ENCODE results near the gene ANK2.

Gene ANK2

DNA sequence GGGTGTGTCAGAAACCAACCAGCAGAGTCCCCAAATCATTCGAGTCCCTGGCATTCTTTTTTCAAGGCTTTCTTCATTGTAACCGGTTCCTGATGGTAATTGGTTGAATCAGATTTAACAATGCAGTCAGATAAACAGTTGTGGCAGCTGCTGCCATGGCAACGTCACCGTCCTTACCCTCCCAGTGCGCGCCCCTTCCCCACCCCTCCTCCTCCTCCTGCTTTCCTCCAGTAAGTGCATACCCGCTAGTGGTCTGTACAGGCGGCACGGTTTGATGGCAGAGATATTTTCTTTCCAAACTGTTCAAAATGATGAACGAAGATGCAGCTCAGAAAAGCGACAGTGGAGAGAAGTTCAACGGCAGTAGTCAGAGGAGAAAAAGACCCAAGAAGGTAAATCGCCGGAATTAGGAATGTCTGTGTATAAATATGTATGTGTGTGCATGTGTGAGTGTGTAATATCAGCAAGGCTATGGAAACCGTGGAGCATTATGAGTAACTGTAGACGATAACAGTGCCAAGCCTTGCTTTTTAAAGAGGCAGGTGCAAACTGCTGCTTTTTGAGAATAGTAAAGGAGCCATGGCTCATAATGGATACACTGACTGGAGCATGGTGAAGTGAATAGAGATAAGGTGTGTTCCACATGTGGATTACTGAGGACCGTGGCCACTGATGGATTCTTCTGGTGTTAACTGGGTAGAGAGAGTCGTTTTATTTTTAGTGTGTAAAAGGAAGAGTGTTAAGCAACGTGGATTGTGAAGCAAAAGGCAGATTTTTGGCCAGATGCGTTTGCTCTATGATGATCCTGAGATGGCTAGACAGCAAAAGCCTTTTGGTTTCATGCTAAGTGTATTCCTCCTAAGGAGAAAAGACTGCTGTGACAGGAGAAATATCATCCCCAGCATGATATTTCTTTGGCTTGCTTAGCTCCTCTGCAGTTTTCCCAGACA, at the start of gene ANK2:
Gene ANK2 (plus strand): TSS at position 233 of the 950 bp plus-strand sequence. CDS start 76 bp downstream, at position 309.
- in situ Hi-C loops (cut with HindIII; ENCODE audit: low pct_unique_long_range_greater_than_20kb, low sequenced_read_pairs), result no loop called here
- TF ChIP-seq JUND (IDR thresholded peaks at IDR 0.05; ENCODE audit: low read depth), result no peak

DNA sequence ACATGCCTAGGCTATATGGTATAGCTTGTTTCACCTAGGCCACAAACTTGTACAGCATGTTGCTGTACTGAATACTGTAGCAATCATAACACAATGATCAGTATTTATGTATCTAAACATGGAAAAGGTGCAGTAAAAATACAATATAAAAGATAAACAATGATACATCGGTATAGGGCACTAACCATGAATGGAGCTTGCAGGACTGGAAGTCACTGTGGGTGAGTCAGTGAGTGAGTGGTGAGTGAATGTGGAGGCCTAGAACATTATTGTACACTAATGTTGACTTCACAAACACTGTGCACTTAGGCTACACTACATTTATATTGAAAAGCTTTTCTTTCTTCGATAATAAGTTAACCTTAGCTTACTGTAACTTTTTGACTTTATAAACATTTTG, 45.6 kb upstream of the ANK2 start:
- in situ Hi-C loops (cut with HindIII; ENCODE audit: low pct_unique_long_range_greater_than_20kb, low sequenced_read_pairs), result no loop called here
- no peak for TF ChIP-seq JUND (IDR thresholded peaks at IDR 0.05; ENCODE audit: low read depth)
- DNase-seq (ENCODE audit: low read depth in 1 of 2, low spot score in 1 of 2), result no peak

More for the DNA sequence above, at the start of gene ANK2:
- DNase-seq (ENCODE audit: low read depth in 1 of 2, low spot score in 1 of 2), result no peak

DNA sequence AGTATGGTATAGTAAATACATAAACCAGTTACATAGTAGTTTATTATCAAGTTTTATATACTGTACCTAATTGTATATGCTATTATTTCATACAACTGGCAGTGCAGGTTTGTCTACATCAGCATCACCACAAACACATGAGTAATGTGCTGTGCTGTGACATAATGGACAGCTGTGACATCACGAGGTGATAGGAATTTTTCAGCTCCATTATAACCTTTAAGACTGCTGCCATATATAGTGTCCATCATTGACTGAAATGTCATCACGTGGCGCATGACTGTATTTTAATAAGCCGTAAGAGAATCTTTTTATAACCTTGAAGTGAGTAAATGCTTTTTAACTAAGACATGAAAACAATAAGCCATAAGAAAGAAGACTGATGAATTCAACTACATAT, 44.8 kb upstream of the ANK2 start:
- in situ Hi-C loops (cut with HindIII; ENCODE audit: low pct_unique_long_range_greater_than_20kb, low sequenced_read_pairs), result no loop called here
- TF ChIP-seq JUND (IDR thresholded peaks at IDR 0.05; ENCODE audit: low read depth), result no peak
- DNase-seq (ENCODE audit: low read depth in 1 of 2, low spot score in 1 of 2), result no peak

DNA sequence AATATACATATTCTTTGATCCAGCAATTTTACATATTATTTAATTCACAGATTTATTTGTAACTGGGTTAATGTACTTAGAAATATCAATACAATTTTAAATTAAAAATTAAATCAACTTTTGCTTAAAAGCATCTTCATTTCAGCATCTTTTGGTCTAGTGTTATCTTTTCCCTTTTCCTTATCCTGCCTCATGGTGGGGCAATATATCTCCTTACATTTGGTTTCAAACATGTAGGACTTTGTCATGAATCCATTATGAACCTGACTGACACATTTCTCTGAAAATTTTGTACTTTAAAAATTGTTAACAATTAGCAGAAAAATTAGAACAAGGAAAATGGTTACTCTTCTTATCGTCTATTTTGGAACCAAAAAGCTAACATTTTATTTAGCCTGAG, 42.8 kb upstream of the ANK2 start:
- no peak for DNase-seq (ENCODE audit: low read depth in 1 of 2, low spot score in 1 of 2)
- in situ Hi-C loops (cut with HindIII; ENCODE audit: low pct_unique_long_range_greater_than_20kb, low sequenced_read_pairs), result no loop called here
- no peak for TF ChIP-seq JUND (IDR thresholded peaks at IDR 0.05; ENCODE audit: low read depth)

DNA sequence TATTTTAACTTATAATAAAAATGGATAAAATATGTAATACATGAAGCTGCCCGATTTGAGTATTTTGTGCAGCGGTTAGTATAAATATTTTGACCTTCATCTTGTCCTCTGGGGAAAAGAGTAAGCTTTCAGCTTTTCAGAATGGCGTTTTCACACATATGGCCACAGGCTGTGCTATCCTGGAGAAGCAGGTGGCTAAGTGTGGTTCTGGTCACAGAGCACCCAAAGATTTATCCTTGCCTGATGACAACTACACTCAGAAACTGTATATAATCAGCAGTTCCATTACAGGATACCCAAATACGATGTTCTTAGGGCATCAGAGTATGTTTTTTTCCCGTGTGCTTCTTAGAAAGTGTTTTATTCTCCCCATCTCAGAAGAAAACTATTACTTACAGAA, 42.3 kb upstream of the ANK2 start:
- in situ Hi-C loops (cut with HindIII; ENCODE audit: low pct_unique_long_range_greater_than_20kb, low sequenced_read_pairs), result no loop called here
- DNase-seq (ENCODE audit: low read depth in 1 of 2, low spot score in 1 of 2), result no peak
- TF ChIP-seq JUND (IDR thresholded peaks at IDR 0.05; ENCODE audit: low read depth), result no peak

DNA sequence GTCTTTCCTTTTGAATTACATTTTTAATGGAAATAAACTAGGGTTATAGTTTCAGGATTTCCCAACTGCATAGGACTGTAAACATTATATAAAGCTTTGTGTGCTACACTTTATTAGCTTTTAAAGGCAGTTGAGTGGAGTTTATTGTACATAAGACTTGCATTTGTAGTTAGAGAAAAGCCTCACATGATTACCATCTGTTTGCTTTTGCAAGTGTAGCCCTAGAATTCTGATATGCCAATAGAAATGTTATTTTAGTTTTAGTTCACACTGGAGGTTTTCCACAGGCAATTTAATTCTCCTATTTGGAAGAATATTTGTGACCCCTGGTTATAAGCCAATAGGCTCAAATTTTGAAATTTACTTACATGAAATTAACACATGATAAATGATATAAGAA, 41.3 kb upstream of the ANK2 start:
- TF ChIP-seq JUND (IDR thresholded peaks at IDR 0.05; ENCODE audit: low read depth), result no peak
- DNase-seq (ENCODE audit: low read depth in 1 of 2, low spot score in 1 of 2), result no peak
- in situ Hi-C loops (cut with HindIII; ENCODE audit: low pct_unique_long_range_greater_than_20kb, low sequenced_read_pairs), result no loop called here

DNA sequence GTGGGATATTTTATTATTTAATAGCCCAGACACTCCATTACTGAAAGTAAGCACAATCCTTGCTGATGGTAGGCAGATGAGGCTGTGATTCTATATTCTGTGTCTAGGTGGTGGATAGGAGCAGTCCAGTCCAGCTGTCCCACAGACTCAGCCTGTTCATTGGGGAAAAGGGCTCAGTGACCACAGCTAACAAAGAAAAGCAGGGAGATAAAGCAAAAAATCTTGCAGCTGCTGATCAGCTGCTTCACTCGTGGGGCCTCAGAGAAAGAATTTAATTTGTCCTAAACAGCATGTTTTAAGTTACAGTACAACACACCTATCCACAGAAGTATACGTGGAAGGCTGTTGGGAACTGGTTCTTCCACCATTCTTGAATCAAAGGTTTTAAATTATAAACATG, 40.7 kb upstream of the ANK2 start:
- DNase-seq (ENCODE audit: low read depth in 1 of 2, low spot score in 1 of 2), result no peak
- no peak for TF ChIP-seq JUND (IDR thresholded peaks at IDR 0.05; ENCODE audit: low read depth)
- in situ Hi-C loops (cut with HindIII; ENCODE audit: low pct_unique_long_range_greater_than_20kb, low sequenced_read_pairs), result no loop called here

DNA sequence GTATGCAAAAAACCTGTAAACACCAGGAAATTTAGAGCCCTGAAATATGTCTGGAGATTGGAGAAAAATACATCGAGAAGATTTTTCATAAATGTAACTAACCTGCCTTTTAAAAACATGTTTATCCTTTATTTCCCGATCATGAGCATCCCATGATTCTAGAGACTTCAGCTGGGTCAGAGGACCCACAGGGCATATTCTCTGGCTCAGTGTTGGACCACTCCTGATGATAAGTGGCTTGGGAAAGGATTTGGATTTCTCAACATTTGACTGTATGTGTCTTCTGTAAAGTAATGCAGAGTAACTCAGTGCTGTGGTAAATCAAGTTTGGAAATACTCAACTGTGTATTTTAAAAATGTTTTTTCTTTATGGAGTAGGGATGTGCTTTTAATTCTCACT, 40.0 kb upstream of the ANK2 start:
- in situ Hi-C loops (cut with HindIII; ENCODE audit: low pct_unique_long_range_greater_than_20kb, low sequenced_read_pairs), result no loop called here
- no peak for TF ChIP-seq JUND (IDR thresholded peaks at IDR 0.05; ENCODE audit: low read depth)
- no peak for DNase-seq (ENCODE audit: low read depth in 1 of 2, low spot score in 1 of 2)

DNA sequence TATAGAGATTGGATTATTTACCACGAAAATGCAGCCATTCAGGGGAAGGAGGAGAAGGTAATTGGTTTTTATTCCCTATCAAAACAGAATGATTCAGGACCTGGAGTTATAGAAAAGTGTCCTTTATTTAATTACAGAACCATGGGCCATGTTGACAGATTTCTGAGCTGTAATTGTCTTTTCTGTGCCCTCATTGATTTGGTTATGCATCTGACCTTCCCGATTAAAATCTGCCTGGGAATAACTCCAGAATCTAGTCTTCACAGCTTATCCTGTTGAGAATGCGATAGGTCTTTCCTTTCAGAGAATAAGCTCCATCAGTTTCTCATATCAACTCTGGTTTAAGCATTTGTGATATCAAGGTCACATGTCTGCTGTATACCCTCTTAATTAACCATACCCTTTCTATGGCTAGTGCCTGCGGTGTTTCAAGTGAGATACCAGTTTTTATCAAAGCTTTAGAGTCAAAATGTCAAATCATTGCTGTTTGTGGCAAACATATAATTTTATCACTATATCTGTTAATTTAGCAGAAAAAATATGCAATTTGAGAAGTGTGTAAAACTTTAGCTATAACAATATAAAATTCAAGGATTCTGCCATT, 37.2 kb upstream of the ANK2 start:
- in situ Hi-C loops (cut with HindIII; ENCODE audit: low pct_unique_long_range_greater_than_20kb, low sequenced_read_pairs), result no loop called here
- no peak for TF ChIP-seq JUND (IDR thresholded peaks at IDR 0.05; ENCODE audit: low read depth)
- DNase-seq (ENCODE audit: low read depth in 1 of 2, low spot score in 1 of 2), result no peak

DNA sequence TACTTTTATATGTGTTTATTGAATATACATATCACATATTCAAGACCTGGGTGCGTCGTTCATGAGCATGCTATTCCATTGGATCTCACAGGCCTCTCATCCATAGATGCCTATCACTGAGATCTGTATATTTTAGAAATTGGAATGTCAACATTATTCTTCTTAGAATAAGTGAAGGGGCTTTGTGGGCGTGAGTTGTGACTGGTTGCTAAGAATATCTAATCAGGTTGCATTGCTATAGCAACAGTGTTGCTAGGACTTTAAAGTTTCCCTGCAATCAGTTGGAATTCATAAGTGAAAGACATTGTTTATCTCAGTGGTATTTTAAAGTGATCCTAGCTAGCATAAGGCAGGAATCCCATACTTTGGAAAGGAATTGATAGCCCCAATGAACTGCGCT, 36.7 kb upstream of the ANK2 start:
- DNase-seq (ENCODE audit: low read depth in 1 of 2, low spot score in 1 of 2), result no peak
- in situ Hi-C loops (cut with HindIII; ENCODE audit: low pct_unique_long_range_greater_than_20kb, low sequenced_read_pairs), result no loop called here
- no peak for TF ChIP-seq JUND (IDR thresholded peaks at IDR 0.05; ENCODE audit: low read depth)

DNA sequence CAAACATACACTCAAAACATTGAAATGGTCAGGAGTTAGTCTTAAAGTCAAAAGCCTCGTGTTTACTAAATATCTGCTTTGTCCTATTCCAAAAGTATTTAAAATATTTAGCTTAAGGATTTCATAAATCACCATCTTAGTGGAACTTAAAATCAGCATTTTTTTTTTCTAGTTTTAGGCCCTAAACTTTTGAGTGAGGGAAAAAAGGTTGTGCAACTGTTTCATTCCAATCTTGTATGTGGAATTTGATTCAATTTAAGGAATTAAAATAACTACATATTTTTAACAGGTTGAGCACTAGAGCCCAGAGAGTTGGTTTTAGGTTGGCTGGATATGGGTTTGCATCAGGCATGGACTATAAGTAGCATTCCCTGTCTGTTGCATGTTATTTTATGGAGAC, 35.7 kb upstream of the ANK2 start:
- in situ Hi-C loops (cut with HindIII; ENCODE audit: low pct_unique_long_range_greater_than_20kb, low sequenced_read_pairs), result no loop called here
- no peak for DNase-seq (ENCODE audit: low read depth in 1 of 2, low spot score in 1 of 2)
- TF ChIP-seq JUND (IDR thresholded peaks at IDR 0.05; ENCODE audit: low read depth), result no peak

DNA sequence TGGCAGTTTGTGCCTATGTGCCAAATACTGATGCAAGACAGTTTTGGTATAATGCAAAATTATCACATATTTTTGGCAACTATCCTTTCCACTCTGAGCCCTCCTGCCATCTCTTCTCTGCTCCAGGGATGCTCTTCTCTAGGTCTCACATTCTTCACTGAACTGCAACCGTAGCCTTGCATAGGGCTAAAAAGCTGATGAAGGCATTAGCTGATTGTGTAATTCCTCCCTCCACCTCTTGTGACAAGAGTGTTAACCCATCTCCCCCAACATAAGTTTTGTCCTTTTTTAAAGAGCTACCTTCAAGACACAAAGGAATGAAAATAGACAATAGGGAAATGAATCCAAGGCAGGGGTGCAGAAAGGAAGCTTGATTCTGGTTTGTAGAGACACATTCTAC, 33.1 kb upstream of the ANK2 start:
- in situ Hi-C loops (cut with HindIII; ENCODE audit: low pct_unique_long_range_greater_than_20kb, low sequenced_read_pairs), result no loop called here
- DNase-seq (ENCODE audit: low read depth in 1 of 2, low spot score in 1 of 2), result no peak
- TF ChIP-seq JUND (IDR thresholded peaks at IDR 0.05; ENCODE audit: low read depth), result no peak

DNA sequence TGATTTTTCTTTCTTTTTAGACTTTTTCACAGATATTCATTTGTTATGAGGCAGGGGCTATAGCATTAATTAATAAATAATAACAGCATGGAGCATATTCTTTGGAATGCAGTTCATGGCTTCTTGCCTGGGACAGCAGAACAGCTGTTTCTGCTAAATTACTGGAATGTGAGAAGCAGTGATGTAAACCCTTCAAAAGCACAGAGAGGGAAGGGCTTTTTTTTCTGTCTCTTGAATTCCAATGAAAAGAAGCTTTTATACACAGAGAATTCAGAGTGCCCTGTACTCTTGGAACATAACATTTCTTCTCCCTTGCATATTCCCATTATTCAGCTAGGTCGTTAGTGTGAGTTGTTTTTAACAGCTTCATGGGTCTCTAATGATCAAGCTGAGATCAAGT, 28.5 kb upstream of the ANK2 start:
- no peak for DNase-seq (ENCODE audit: low read depth in 1 of 2, low spot score in 1 of 2)
- TF ChIP-seq JUND (IDR thresholded peaks at IDR 0.05; ENCODE audit: low read depth), result no peak
- in situ Hi-C loops (cut with HindIII; ENCODE audit: low pct_unique_long_range_greater_than_20kb, low sequenced_read_pairs), result no loop called here
